MG63 (cell line): ENCODE results near the gene CDH2. TPM values are rescaled to one million over a fixed set of nuclear protein-coding genes. Genes with fewer than 3 reads are reported as not detected.

Source experiments
- DNase-seq: peaks from one replicate; pipeline ENCODE4 v3.0.0-alpha.2; 2020
- H3K27me3 ChIP-seq: fragments of 250-450 bp; sonication (Bioruptor Pico); 2 replicates; pipeline ENCODE4 v1.5.1; 2020; ENCODE audit warnings: mild to moderate bottlenecking, moderate library complexity
- H3K36me3 ChIP-seq: fragments of 250-450 bp; sonication (Bioruptor Pico); 2 replicates; pipeline ENCODE4 v1.5.1; 2020; ENCODE audit warnings: mild to moderate bottlenecking, moderate library complexity
- H3K4me3 ChIP-seq: fragments of 250-450 bp; sonication (Bioruptor Pico); 2 replicates; pipeline ENCODE4 v1.5.1; 2020; ENCODE audit warnings: mild to moderate bottlenecking, moderate library complexity
- H3K9me3 ChIP-seq: fragments of 250-450 bp; sonication (Bioruptor Pico); 2 replicates; pipeline ENCODE4 v1.5.1; 2020; ENCODE audit warnings: mild to moderate bottlenecking, moderate library complexity
- total RNA-seq: library from RNA; depleted of rRNA; stranded (reverse); fragments of >200 nt; shearing (Covaris generic); gene quantifications from 2 replicates; pipeline ENCODE4 v1.2.3, GENCODE V29; 2014; ENCODE audit warnings: low replicate concordance

CDH2 gene
- total RNA-seq, 1 experiment from 2014 or later: 19.8 TPM

GRCh38 chr18:28150925-28151324 is 26.0 kb downstream of the CDH2 start:
- DNase-seq: no peak
- H3K36me3 ChIP-seq: no peaks in the 10 kb centered on the region
- no peaks in the 10 kb centered on the region for H3K27me3 ChIP-seq

GRCh38 chr18:28149810-28150420 is 27.0 kb downstream of the CDH2 start:
- no peaks in the 10 kb centered on the region for H3K36me3 ChIP-seq
- no peak for DNase-seq
- H3K4me3 ChIP-seq: no peak overlapping the region
- H3K27me3 ChIP-seq: no peaks in the 10 kb centered on the region
- H3K9me3 ChIP-seq: no peaks in the 10 kb centered on the region

More at GRCh38 chr18:28150925-28151324, 26.0 kb downstream of the CDH2 start:
- no peaks in the 10 kb centered on the region for H3K9me3 ChIP-seq
- no peak overlapping the region for H3K4me3 ChIP-seq

GRCh38 chr18:28147674-28148171 is 29.2 kb downstream of the CDH2 start:
- no peak overlapping the region for H3K4me3 ChIP-seq
- no peaks in the 10 kb centered on the region for H3K36me3 ChIP-seq
- H3K9me3 ChIP-seq: no peaks in the 10 kb centered on the region
- DNase-seq: no peak
- H3K27me3 ChIP-seq: no peaks in the 10 kb centered on the region

GRCh38 chr18:28143725-28144124 is 33.2 kb downstream of the CDH2 start:
- DNase-seq: no peak
- Histone ChIP-seq H3K9me3 (no peaks in the 10 kb centered on the region), H3K36me3 (no peaks in the 10 kb centered on the region), H3K4me3 (no peak overlapping the region), H3K27me3 (no peaks in the 10 kb centered on the region)

- no peaks in the 10 kb centered on the region for H3K27me3 ChIP-seq
- no peak for DNase-seq
Observed at GRCh38 chr18:28138816-28139215, 38.1 kb downstream of the CDH2 start.

GRCh38 chr18:28136071-28136470 is 40.9 kb downstream of the CDH2 start:
- no peak overlapping the region for H3K4me3 ChIP-seq
- H3K9me3 ChIP-seq: no peaks in the 10 kb centered on the region
- H3K36me3 ChIP-seq: no peaks in the 10 kb centered on the region
- no peaks in the 10 kb centered on the region for H3K27me3 ChIP-seq
- DNase-seq: no peak

More at GRCh38 chr18:28138816-28139215, 38.1 kb downstream of the CDH2 start:
- no peaks in the 10 kb centered on the region for H3K9me3 ChIP-seq
- H3K36me3 ChIP-seq: no peaks in the 10 kb centered on the region
- no peak overlapping the region for H3K4me3 ChIP-seq

GRCh38 chr18:28134774-28135173 is 42.2 kb downstream of the CDH2 start:
- Histone ChIP-seq H3K36me3 (no peaks in the 10 kb centered on the region), H3K9me3 (no peaks in the 10 kb centered on the region), H3K27me3 (no peaks in the 10 kb centered on the region), H3K4me3 (no peak overlapping the region)
- DNase-seq: no peak

- H3K36me3 ChIP-seq: no peaks in the 10 kb centered on the region
- H3K4me3 ChIP-seq: no peak overlapping the region
- H3K27me3 ChIP-seq: no peaks in the 10 kb centered on the region
- H3K9me3 ChIP-seq: no peaks in the 10 kb centered on the region
- DNase-seq: no peak
Observed at GRCh38 chr18:28132084-28132483, 44.8 kb downstream of the CDH2 start.

GRCh38 chr18:28128659-28128980 is 48.3 kb downstream of the CDH2 start:
- H3K27me3 ChIP-seq: no peaks in the 10 kb centered on the region
- H3K4me3 ChIP-seq: no peak overlapping the region
- no peak for DNase-seq
- no peaks in the 10 kb centered on the region for H3K36me3 ChIP-seq
- no peaks in the 10 kb centered on the region for H3K9me3 ChIP-seq

- Histone ChIP-seq H3K36me3 (no peaks in the 10 kb centered on the region), H3K9me3 (no peaks in the 10 kb centered on the region), H3K27me3 (no peaks in the 10 kb centered on the region), H3K4me3 (no peak overlapping the region)
- no peak for DNase-seq
Observed at GRCh38 chr18:28127763-28128658, 48.9 kb downstream of the CDH2 start.

GRCh38 chr18:28127228-28127627 is 49.7 kb downstream of the CDH2 start:
- DNase-seq: no peak
- Histone ChIP-seq H3K4me3 (no peak overlapping the region), H3K9me3 (no peaks in the 10 kb centered on the region), H3K27me3 (no peaks in the 10 kb centered on the region), H3K36me3 (no peaks in the 10 kb centered on the region)

GRCh38 chr18:28126768-28127167 is 50.2 kb downstream of the CDH2 start:
- H3K4me3 ChIP-seq: no peak overlapping the region
- no peak for DNase-seq
- no peaks in the 10 kb centered on the region for H3K9me3 ChIP-seq
- H3K27me3 ChIP-seq: no peaks in the 10 kb centered on the region
- H3K36me3 ChIP-seq: no peaks in the 10 kb centered on the region

GRCh38 chr18:28125051-28125450 is 51.9 kb downstream of the CDH2 start:
- Histone ChIP-seq H3K36me3 (no peaks in the 10 kb centered on the region), H3K9me3 (no peaks in the 10 kb centered on the region), H3K27me3 (no peaks in the 10 kb centered on the region), H3K4me3 (no peak overlapping the region)
- no peak for DNase-seq

GRCh38 chr18:28124131-28125029 is 52.5 kb downstream of the CDH2 start:
- Histone ChIP-seq H3K4me3 (no peak overlapping the region), H3K27me3 (no peaks in the 10 kb centered on the region), H3K36me3 (no peaks in the 10 kb centered on the region), H3K9me3 (no peaks in the 10 kb centered on the region)
- DNase-seq: no peak

GRCh38 chr18:28123401-28124030 is 53.4 kb downstream of the CDH2 start:
- H3K9me3 ChIP-seq: no peaks in the 10 kb centered on the region
- H3K27me3 ChIP-seq: no peaks in the 10 kb centered on the region
- H3K36me3 ChIP-seq: no peaks in the 10 kb centered on the region
- H3K4me3 ChIP-seq: no peak overlapping the region
- no peak for DNase-seq

GRCh38 chr18:28120828-28121515 is 56.0 kb downstream of the CDH2 start:
- Histone ChIP-seq H3K4me3 (no peak overlapping the region), H3K36me3 (no peaks in the 10 kb centered on the region), H3K9me3 (no peaks in the 10 kb centered on the region), H3K27me3 (no peaks in the 10 kb centered on the region)
- no peak for DNase-seq
